ENCODE measurements around the gene SYT8. TPM values are rescaled to one million over a fixed set of nuclear protein-coding genes. Genes with fewer than 3 reads are reported as not detected.

SYT8 gene
- total RNA-seq, 2 experiments from 2014 or later: not detected

DNA sequence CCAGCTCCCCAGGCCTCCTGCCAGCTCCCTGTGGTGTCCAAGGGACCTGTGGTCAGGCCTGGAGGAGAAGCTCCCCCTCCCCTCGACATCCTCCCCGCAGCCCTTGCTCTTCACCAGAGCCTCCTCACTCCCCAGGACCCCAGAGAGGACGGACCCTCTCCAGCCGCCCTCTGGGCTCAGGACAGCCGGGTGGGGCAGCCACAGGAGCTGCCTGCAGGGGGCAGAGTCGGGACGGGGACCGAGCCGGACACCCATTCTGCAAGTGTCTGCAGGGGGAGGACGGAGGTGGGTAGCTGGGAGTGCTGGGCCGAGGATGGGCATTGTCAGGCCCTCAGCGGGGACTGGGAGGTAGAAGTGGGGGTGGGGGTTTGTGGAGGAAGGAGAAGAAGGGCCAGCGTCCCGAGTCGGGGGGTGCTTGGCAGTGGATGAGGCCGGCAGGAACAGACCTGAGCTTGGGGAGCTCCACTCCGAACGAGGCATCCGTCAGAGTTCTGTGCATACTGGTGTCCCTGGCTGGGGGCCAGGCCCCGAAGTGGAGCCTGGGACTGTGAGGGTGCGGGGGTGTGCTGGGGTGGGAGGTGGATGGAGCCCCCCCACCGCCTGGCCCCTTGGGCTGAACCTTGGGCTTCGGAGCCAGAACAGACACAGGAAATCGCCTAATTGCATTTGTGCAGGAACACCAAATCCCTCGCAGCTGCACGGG lies 41.7 kb downstream of the SYT8 start:
- Mint-ChIP-seq H3K4me1 (ENCODE audit: low read depth) (peaks cover 26% of the 10 kb centered on the region), H3K27me3 (ENCODE audit: low read depth) (no peaks in the 10 kb centered on the region), H3K36me3 (ENCODE audit: low read depth) (peaks cover 1% of the 10 kb centered on the region), H3K9me3 (no peaks in the 10 kb centered on the region), H3K4me3 (no peak overlapping the region), H3K27ac (no peak overlapping the region)
- intact Hi-C loops (cut with micrococcal nuclease): no loop called here
- CTCF ChIA-PET: interaction anchor here (0.6 to 1.7 kb wide), 4 partner anchors 23 to 1158 kb away, joined by 3 to 7 read pairs (median 3); no protein-coding TSS in a partner anchor
- DNase-seq: no peak

DNA sequence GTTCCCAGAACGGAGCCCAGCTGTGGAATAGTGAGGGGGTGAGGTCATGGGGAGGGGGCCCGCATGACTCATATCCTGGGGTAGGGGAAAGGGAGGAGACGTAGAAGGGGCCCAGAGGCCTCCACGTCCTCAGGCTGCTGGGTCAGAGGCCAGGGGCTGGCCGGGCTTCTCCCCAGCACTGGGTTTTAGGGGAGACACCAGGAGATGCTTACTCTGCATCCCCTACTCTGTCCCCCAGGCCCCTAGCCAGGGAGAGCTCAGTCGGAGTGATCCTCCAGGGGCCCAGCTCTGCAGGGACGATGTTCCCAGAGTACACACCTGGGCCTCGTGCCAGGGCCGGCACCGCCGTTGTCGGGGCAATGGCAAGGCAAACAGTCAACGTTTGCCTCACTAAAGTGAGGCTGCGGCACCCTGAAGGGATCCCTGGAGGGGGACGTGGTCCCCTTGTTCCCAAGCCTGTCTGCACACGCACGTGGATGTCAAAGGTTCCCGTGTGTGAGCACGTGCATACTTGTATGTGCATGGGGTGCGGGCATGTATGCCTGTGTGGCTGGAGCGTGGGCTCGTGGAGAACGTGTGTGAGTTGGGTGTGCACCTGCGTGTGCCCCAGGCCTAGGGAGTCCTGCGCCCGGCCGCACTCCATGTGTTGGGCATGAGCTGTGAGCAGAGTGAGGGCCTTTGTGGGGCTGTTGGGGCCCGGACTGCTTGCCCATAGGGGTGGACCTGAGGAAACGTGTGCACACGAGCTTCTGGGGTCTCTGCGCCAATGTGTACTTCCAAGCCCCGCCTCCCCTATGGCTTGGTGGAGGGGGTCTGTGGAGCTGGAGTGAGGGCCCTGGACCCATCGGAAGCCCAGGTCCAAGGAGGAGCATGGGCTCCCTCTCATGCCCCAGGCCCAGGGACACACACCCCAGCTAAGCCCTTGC lies 42.7 kb downstream of the SYT8 start:
- CTCF ChIA-PET: interaction anchor here (1.0 to 1.2 kb wide), 2 partner anchors 44 to 274 kb away, joined by 3 read pairs; no protein-coding TSS in a partner anchor
- Mint-ChIP-seq H3K4me1 (ENCODE audit: low read depth) (peaks cover 16% of the 10 kb centered on the region), H3K4me3 (no peak overlapping the region), H3K27me3 (ENCODE audit: low read depth) (no peaks in the 10 kb centered on the region), H3K9me3 (no peaks in the 10 kb centered on the region), H3K36me3 (ENCODE audit: low read depth) (peaks cover 1% of the 10 kb centered on the region), H3K27ac (peak overlapping the region; percentile 26)
- DNase-seq: no peak
- intact Hi-C loops (cut with micrococcal nuclease): no loop called here

DNA sequence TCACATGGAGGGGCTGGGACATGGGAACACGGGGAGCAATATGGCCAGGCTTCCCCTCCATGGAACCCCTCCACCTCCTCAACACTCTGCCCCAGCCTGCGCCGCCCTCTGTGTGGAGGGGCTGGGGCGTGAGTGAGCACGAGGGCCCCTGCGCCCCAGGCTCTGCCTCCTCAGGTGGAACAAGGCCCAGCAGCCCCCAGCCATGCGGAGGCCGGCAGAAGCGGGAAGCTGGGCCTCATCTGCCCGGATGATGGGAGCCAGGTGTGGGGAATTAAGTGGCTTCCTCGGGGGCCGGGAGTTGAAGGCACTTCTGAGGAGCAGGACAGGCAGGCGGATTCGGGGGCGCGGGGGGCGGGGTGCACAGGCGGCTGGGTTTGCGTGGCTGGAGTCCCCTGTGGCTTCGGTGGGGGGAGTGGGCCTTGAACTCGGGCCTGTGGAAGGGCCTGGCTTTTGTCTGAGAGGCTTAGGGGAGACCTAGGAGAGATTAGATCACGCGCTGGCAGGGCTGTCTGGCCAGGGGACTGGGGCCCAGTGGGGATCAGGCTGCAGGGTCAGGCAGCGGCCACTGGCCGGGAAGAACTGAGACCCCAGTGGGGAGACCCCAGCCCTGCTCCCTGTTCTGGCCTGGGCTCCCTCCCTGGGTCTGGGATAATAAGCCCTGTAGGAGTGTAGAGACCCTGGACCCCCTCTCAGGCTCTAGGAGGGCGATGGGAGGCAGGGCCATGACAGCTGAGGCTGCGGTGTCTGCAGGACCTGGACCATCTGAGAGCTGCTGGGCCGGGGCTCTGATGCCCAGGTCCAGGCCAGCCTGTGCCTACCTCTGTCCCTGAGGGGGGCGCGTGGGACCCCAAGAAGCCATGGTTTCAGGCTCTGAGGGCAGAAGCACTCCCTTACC lies 43.6 kb downstream of the SYT8 start:
- Mint-ChIP-seq H3K27ac (no peak overlapping the region), H3K9me3 (no peaks in the 10 kb centered on the region), H3K36me3 (ENCODE audit: low read depth) (peaks cover 1% of the 10 kb centered on the region), H3K27me3 (ENCODE audit: low read depth) (no peaks in the 10 kb centered on the region), H3K4me1 (ENCODE audit: low read depth) (peaks cover 12% of the 10 kb centered on the region), H3K4me3 (no peak overlapping the region)
- CTCF ChIA-PET: no interaction called here
- DNase-seq: no peak
- intact Hi-C loops (cut with micrococcal nuclease): no loop called here

DNA sequence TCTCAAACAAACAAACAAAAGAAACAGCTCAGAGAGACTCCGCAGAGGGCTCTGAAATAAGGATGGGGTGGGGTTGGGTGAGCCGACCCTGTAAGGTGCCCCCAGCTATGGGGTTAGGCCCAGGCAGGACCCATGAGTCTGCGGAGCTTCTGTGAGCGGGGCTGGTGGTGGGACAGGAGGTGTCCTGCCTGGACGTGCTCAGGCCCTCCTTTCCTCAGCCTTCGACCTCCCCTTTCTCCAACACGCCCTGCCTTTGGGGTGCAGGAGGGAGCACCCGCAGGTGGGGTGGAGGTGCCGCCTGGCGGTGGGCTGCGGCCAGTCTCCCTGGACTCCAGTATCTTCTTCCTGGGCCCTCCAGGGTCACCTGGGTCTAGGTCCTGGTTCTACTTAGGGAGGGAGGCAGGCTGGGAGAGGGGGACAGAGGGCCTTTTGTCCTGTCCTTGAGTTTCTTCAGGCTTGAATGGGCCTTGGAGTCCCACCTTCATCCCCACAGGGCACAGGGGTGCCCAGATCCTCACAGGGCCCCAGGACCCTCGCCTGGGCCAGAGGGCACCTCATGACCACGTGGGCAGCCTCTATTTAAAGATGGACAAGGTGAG lies 44.7 kb downstream of the SYT8 start:
- Mint-ChIP-seq H3K36me3 (ENCODE audit: low read depth) (peaks cover 1% of the 10 kb centered on the region), H3K9me3 (no peaks in the 10 kb centered on the region), H3K27ac (no peak overlapping the region), H3K4me3 (no peak overlapping the region), H3K4me1 (ENCODE audit: low read depth) (peaks cover 10% of the 10 kb centered on the region), H3K27me3 (ENCODE audit: low read depth) (no peaks in the 10 kb centered on the region)
- CTCF ChIA-PET: no interaction called here
- no peak for DNase-seq
- intact Hi-C loops (cut with micrococcal nuclease): no loop called here

DNA sequence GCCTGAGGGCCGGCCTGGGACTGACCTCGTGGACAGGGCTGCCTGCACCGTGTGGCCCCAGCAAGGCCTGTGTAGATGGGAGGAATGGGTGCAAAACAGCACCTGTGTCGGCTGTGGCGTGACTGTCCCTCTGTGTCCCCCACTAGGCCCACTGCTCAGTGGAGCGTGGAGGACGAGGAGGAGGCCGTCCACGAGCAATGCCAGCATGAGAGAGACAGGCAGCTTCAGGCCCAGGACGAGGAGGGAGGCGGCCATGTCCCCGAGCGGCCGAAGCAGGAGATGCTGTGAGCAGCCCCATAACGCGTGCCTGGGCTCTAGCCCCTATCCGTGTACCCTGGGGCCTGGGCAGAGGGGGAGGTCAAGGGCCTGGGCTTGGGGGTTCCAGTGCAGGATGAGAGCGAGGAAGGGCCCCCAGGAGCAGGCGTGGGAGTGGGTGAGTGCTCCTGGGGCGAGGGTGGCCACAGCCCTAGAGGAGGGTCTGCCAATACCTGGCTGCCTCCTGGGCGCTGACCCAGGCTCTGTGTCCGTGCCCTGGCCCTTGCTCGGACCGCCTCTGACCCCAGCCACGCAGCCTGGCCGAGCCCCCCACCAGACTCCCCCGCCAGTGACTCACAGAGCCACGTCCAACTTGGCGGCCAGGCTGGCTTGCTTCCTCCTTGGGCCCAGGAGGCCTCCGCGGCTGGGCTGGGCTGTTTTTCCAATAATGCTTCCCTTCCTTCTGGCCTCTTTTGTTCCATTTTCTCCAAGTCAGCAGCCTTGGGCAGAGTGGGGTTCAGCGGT lies 45.3 kb downstream of the SYT8 start:
- Mint-ChIP-seq H3K4me3 (no peak overlapping the region), H3K4me1 (ENCODE audit: low read depth) (peaks cover 9% of the 10 kb centered on the region), H3K36me3 (ENCODE audit: low read depth) (peaks cover 1% of the 10 kb centered on the region), H3K27ac (peak overlapping the region; percentile 72), H3K27me3 (ENCODE audit: low read depth) (no peaks in the 10 kb centered on the region), H3K9me3 (no peaks in the 10 kb centered on the region)
- intact Hi-C loops (cut with micrococcal nuclease): loop anchor here (5.0 to 10.0 kb wide), 2 partner anchors 37 to 45 kb away; partner anchors contain the start of genes SYT8, TNNI2 and TNNT3
- CTCF ChIA-PET: no interaction called here
- no peak for DNase-seq

DNA sequence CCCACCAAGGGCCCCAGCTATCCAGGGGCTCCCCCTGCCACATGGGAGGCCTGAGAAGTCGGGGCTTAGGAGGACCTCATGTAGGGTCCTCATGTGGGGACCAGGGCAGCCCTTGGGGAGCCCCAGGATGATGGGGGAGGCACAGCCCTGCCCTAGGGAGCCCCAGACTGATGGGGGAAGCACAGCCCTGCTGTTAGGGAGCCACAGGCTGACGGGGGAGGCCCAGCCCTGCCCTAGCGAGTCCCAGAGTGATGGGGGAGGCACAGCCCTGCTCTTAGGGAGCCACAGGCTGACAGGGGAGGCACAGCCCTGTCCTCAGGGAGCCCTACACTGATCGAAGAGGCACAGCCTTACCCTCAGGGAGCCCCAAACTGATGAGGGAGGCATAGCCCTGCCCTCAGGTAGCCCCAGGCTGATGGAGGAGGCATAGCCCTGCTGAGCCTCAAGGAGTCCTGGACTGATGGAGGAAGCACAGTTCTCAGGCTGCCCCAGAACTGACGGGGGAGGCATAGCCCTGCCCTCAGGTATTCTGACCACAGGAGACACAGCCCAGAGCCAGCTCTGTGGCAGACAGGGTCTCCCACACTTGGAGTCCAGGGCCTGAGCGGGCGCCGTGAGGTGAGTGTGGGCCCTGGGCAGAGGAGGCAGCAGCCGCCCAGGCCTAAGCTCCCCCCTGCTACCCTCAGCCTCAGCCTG lies 46.1 kb downstream of the SYT8 start:
- intact Hi-C loops (cut with micrococcal nuclease): loop anchor here (5.0 to 10.0 kb wide), 2 partner anchors 36 to 46 kb away; partner anchors contain the start of genes SYT8, TNNI2 and TNNT3
- CTCF ChIA-PET: interaction anchor here (1.0 to 2.8 kb wide), 5 partner anchors 11 to 187 kb away, joined by 3 to 42 read pairs (median 12); partner anchors contain the start of gene LSP1
- peak overlapping the region; percentile 72 for H3K27ac Mint-ChIP-seq
- no peak overlapping the region for H3K4me3 Mint-ChIP-seq
- peaks cover 1% of the 10 kb centered on the region for H3K36me3 Mint-ChIP-seq (ENCODE audit: low read depth)
- H3K4me1 Mint-ChIP-seq (ENCODE audit: low read depth): peaks cover 6% of the 10 kb centered on the region
- H3K9me3 Mint-ChIP-seq: no peaks in the 10 kb centered on the region
- H3K27me3 Mint-ChIP-seq (ENCODE audit: low read depth): no peaks in the 10 kb centered on the region
- DNase-seq: no peak

DNA sequence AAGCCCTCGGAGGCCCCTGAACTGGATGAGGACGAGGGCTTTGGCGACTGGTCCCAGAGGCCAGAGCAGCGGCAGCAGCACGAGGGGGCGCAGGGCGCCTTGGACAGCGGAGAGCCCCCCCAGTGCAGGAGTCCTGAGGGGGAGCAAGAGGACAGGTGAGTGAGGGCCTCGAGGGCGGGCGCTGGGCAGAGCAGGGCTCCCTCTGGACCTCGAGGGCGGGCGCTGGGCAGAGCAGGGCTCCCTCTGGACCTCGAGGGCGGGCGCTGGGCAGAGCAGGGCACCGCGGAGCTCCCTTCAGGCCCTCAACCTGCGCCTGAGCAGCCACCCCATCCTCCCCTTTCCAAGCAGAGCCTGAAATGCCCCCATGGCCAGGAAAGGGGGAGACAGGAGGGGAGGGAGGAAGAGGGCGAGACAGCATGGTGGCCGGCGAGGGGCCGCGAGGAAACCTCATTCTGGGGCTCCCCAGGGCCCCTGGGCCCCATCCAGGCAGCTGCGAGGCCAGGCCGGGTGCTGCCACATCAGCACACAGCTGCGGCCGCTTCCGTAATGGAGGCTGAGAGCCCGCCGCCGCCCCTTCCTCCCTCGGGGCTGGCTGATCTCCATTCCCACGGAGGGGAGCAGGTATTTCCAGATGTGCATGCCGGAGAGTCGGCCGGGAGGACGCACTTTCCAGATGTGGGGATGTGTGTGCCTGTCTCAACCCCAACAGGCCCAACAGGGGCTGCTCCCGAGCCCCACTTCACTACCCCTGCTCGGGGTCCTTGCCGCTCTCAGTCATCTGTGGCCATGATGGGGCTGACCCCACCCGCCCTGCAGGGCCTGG lies 46.9 kb downstream of the SYT8 start:
- H3K4me1 Mint-ChIP-seq (ENCODE audit: low read depth): peaks cover 6% of the 10 kb centered on the region
- H3K9me3 Mint-ChIP-seq: no peaks in the 10 kb centered on the region
- intact Hi-C loops (cut with micrococcal nuclease): loop anchor here (1.0 to 10.0 kb wide), 3 partner anchors 36 to 271 kb away; partner anchors contain the start of genes SYT8, TNNI2 and TNNT3
- H3K36me3 Mint-ChIP-seq (ENCODE audit: low read depth): peaks cover 1% of the 10 kb centered on the region
- CTCF ChIA-PET: interaction anchor here (0.6 to 2.8 kb wide), 23 partner anchors 9 to 271 kb away, joined by 3 to 42 read pairs (median 5); partner anchors contain the start of genes LSP1 and PRR33
- H3K4me3 Mint-ChIP-seq: no peak overlapping the region
- no peak overlapping the region for H3K27ac Mint-ChIP-seq
- no peak for DNase-seq
- H3K27me3 Mint-ChIP-seq (ENCODE audit: low read depth): no peaks in the 10 kb centered on the region

DNA sequence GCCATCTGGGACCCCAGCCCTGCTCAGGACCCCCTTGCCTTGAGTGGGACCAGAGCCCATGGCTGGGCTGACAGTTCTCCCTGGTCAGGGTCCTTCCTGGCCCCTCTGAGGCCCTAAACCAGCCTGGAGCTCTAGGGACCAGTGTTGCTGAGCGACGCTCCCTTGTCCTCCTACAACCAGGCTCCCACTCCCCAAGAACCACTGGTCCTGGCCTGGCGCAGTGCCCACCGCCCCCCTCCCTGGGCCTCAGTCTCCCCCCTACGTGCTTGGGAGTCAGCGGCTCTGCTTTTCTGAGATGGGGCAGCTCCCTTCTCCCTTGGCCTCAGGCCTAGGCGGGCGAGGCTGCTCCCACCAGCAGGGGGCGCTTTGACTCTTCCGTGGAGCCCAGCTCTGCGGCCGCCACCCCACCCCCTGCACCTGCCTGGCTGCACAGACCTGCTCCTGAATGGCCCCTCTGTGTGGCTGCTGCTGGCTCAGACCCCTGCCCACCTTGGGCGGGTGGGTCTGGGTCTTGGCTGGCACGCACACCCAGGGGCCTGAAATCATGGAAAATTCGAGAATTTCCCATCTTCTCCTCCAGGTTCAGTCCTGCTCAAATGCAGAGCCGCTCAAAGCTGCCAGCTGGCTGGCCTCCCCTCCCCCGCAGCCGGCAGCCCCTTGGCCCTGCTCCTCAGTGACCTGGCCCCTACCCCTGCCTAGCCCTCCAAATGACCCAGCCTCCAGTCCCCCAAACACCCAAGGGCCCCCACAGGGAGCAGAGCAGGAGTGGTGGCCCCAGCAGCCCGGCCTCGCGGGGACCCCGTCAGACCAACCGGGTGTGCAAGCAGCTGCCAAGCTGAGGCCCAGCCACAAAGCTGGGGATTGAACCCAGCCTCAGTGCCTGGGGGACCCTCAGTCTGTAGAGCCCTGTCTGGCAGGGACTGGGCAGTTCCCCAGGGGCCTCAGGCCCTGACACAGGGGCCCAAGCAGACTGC lies 47.8 kb downstream of the SYT8 start:
- DNase-seq: peak; percentile 85
- Mint-ChIP-seq H3K36me3 (ENCODE audit: low read depth) (peaks cover 1% of the 10 kb centered on the region), H3K9me3 (no peaks in the 10 kb centered on the region), H3K27ac (no peak overlapping the region), H3K4me1 (ENCODE audit: low read depth) (peaks cover 4% of the 10 kb centered on the region), H3K27me3 (ENCODE audit: low read depth) (no peaks in the 10 kb centered on the region), H3K4me3 (no peak overlapping the region)
- CTCF ChIA-PET: interaction anchor here (0.6 to 2.8 kb wide), 23 partner anchors 8 to 270 kb away, joined by 3 to 42 read pairs (median 5); partner anchors contain the start of genes LSP1 and PRR33
- intact Hi-C loops (cut with micrococcal nuclease): loop anchor here (1.0 to 10.0 kb wide), 3 partner anchors 35 to 270 kb away; partner anchors contain the start of genes SYT8, TNNI2 and TNNT3

Measured in activated naive CD4-positive, alpha-beta T cell treated with anti-CD3 and anti-CD28 coated beads for 36 hours (primary cell).